AG08395 (cell line): ENCODE results near the gene C13orf42.

ENCODE experiments used
- DNase-seq: peaks from one replicate; pipeline ENCODE4 v3.0.0; 2012; ENCODE audit warnings: mixed read lengths, low spot score

Gene C13orf42

DNA sequence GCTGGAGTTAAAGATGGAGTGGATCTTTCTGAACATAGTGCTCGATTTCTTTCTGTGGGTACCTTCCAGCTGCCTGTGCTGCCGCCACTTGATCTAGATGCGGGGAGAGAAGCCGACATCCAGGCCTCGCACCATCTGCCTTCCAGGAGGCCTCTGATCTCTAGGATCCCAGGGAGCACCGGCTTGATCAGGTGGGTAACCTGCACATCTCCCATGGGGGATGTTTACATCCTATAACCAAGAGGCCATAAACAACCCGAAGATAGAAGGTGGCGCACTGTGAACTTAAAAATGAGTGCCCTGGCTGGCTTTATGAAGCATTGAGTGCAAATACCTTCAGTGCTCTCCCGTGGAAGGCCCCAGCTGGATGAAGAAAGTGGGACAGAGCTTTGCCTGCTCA lies at the start of gene C13orf42:
TSS of gene C13orf42 (minus strand) at position 101 of the 400 bp plus-strand sequence. CDS start at position 36, 65 bp downstream.
- no peak for DNase-seq

DNA sequence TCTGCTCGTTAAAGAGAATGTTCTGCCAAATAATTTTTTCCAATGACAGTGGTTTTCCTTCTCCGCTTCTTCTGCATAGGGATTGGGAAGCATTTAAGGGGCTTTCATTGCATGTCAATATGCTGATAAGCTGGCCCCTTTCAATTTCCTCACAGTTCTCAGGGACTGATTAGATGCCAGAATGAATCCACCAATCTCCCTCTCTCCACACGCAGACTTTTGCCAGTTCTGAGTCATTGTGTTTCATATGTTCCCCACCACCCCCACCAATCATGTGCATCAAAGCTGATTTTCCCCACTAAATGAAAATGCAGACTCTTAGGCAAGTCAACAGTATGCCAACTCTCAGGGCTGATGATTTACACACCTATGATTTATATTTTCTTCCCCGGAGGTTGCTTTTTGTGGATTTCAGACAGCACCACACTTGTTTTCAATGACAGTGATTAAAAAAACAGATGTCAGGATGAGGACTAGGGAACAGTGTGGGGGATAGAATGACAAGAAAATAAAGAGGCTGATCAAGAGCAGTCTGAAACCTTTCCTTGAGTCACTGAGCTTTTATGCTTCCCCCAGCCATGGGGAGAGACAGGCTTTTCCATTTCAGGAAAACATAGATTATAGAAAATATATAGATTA lies 47.9 kb upstream of the C13orf42 start:
- DNase-seq, result peak; percentile 14

DNA sequence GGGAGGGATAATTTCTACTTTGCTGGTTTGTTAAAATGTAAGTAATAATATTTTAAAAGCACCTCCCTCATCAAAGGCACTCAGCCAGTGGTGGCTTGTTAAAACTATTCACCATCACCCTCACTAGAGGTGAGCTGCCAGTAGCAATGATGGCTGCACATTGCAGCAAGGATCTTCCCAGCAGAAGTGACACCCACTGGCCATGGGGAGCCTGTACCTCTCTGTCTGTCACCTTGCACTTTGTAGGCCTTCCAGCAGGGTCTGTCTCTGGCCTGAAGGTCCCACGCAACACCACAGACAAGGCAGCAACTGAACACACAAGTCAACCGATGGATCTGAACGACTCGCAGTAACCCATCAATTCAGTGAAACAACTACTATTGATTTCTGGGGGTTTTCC lies 47.3 kb upstream of the C13orf42 start:
- DNase-seq, result no peak

DNA sequence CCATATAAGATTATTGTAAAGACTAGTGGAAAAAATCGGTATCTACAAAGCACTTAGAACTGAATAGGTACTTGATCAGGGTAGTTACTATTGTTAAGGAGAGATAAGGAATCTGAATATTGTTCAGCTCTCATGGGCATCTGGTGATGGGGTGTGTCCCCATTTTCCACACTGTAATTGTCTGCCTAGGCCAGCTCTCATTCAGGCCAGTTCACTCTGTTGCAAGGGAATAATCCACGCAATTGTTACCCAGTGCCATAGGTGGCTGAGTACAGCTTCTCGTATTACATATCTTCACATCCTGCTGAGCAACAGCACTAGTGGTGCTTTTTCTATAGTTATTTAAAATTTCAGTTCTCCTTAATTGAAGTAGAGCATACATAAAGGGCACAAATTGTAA lies 45.6 kb upstream of the C13orf42 start:
- DNase-seq, result no peak

DNA sequence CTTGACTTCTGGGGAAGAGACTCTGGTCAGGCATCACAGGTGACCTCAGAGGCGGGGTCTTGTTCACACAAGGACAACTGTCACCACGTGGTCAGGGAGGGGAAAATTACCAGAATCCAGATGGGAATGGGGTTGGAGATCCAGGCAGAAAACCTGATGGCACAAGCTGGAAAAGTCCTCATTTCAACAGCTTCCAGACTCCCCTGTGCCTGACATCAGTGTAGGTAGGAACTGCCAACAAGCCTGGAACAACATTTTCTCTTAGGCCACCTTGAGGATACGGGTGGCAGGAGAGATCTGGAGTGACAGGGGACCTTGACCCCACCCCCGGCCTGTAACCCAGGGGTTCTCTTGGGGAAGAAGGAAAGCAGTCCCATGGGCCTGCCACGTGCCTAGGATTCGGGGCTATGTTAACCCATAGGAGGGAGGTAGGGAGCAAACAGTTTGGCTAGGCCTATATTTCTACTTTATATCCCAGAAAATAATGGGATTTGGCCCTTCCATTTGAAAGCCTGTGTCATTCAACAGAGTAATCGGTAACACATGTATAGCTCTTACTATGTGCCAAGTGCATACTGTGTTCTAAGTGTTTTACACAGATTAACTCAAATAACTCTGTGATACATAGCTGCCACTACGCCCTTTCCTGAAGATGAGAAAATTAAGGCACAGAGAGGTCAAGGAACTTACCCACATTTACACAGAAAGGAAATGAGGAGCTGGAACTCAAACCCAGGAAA lies 44.9 kb upstream of the C13orf42 start:
- DNase-seq, result no peak

DNA sequence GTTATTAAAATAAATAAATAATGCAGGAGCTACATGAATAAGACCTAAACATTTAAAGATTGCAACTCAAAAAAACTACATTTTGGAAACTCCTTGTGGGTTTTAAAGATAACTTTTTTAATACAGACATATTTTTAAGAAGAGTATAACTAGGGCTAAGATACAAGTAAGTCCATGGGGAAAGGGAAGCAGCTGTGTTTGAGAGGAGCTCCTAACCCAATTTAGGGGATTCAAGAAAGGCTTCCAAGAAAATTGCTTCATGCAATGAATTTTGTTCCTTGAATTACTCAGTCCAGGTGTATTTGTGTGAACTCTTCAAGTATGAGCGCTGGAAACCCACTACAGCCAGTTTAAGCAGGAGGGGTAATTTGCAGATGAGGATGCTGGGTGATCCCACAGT lies 44.1 kb upstream of the C13orf42 start:
- no peak for DNase-seq

DNA sequence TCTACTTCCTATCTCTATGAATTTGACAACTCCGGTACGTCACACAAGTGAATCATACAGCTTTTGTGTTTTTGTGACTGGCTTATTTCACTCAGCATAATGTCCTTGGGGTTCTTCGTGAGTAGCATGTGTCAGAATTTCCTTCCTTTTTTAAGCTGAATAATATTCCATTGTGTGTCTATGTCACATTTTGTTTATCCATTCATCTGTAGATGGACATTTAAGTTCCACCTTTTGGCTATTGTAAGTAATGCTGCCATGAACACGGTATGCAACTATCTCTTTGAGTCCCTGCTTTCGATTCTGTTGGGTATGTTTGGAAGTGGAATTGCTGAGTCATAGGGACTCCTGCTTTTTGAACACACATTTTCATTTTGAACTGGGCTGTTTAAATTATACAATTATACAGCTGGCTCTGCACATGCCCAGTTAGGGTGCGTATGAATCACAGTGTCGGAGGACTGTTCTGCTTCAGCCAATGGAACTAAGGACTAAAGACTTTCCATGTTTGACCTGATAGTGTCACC lies 43.0 kb upstream of the C13orf42 start:
- peak; percentile 52 for DNase-seq

DNA sequence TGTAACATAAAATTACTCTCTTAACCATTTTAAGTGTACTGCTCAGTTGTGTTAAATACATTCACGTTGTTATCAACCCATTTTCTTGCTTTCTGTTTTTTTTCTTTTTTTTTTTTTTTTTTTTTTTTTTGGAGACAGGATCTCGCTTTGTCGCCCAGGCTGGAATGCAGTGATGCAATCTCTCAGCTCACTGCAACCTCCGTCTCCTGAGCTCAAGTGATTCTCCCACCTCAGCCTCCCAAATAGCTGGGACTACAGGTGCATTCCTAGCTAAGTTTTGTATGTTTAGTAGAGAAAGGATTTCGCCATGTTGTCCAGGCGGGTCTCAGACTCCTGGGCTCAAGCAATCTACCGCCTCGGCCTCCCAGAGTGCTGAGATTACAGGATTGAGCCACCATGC lies 42.5 kb upstream of the C13orf42 start:
- DNase-seq, result no peak

DNA sequence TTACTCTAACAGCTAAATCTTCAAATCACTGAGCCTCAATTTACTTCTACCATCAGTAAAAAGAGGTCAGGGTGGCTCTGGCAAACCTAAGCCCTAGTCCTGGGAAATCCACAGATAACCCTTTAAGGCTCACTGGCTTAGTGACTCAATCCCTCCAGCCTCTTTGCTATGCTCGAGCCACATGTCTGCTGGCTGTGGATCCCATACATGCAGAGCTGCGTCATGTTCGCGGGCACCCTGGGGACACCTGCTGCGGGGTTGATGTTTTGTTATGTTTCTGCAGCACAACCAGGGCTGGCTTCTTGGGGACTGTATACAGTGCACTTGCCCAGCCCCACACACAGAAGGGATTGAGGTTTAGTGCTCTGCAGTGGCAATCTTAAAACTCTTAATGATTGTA lies 41.6 kb upstream of the C13orf42 start:
- DNase-seq, result peak; percentile 13

DNA sequence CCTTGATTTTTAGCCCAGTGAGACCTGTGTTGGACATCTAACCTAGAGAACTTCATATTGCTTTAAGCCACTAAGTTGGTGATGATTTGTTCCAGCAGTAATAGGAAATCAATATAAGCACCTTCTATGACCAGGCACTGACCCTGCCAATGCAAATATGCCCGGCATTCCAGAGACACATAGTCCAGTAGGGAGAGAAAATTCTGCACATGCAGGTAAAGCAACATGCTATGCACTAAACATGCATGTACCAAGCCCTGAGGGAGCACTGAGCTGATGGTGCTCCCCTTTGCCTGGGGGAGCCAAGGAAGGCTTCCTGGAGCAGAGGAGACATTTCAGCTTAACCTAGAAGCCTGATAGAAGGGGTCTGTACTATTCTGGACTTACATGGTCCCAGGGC lies 40.4 kb upstream of the C13orf42 start:
- no peak for DNase-seq

DNA sequence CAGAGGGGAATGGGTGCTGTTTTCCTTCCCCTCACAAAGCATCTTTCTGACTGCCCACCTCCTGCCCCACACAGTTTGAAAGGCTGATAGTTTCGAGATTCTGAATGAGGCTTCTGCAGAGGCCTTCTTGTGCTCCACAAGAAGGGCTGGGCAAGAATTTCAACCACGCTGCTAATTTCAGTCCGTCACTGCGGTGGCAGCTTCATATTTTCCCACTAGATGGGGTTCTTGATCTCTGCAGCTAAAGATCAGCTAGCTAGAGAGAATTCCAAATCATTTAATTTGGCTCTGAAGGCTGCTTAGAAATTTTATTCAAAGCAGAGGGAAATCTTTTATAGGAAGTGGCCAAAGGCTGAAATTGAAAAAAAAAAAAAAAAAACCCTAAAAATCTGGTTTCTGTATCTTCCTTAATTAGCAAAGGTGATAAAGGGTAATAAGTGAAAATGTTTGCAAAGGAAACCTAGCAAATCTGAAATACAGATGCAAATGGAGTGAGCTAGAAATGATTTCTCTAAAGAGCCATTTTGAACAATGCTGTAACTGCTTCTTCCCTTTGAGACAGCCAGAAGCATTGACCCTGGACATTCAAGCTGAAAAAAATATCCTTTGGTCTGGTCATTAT lies 38.0 kb upstream of the C13orf42 start:
- peak; percentile 64 for DNase-seq

DNA sequence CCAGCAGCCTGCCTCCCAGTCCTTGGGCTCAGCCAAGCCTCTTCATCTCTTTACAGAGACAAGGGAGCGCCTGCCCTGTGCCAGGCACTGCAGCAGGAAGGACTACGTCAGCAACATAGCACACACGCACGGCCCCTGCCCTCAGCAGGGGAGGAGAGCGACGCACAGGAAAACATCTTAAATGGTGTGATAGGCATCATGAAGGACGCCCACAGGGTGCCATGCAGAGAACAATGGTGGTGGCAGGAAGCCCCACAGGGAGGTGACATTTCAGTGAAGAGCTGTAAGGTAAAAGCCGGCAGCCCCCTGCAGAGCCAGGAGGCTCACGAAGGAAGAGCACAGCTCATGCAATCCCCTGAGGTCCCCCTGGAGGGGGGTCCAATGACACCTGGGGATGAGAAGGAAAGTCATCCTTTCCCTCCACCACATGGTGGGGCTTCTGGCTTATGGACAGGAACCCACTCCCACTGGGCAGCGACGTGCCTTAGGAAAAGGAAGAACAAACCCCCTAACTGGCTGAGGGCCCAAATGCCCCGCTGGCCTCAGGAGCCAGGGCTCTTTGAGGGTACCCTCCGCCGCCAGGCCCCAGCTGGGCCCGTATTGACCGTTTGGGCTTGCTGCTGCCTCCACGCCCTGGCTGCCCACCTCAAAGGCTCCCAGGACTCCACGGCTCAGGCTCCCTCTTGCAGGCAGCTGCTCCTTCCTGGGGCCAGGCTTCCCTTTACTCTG lies 37.3 kb upstream of the C13orf42 start:
- DNase-seq, result no peak

DNA sequence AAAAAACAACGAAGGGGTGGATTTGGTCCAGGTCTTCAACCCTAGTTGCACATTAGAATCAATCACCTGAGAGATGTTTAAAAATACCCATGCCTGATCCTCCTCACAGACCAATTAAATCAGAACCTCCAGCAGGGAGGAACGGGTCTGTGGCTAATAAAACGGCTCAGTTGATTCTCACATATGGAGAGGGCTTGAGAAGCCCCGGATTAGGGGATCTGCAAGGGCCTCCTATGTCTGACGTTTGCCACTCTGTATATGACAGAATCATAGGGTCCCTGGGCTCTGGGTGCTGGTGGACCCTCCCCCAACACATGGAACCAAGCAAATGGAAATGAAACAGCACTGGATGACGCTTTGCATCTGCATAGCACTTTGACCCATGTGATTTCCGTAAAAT lies 36.7 kb upstream of the C13orf42 start:
- no peak for DNase-seq

DNA sequence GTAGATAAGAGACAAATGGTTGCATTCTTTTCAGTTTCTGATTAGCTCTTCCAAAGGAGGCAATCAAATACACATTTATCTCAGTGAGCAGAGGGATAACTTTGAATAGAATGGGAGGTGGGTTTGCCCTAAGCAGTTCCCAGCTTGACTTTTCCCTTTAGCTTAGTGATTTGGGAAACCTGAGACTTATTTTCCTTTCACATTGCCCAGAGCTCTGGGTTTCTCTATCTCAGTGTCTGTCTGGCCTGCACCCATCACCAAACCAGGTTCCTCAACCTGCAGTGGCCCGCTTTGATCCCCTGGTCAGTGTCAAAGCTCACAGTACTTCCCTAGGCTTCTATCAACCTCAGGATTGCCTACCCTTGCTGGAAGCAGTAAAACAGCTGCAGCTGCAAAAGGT lies 35.6 kb upstream of the C13orf42 start:
- no peak for DNase-seq

DNA sequence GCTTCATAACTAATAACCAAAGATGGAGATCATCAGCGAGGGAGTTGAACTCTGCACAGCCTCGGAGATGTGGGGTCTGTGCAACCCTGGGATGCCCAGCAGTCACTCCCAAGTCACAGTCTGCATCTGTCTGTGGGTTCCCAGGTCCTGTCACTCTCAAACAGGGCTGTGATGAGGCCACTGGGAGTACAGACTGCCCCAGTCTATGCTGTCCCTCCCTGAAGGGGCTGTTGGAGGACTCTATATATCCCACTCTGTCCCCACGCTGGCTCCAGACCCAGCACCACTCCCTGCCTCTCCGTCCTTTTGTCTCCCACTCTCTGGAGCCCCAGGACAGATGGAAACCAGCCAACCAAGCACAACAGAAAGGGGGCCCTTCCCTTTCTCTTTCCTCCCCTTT lies 26.2 kb upstream of the C13orf42 start:
- no peak for DNase-seq

DNA sequence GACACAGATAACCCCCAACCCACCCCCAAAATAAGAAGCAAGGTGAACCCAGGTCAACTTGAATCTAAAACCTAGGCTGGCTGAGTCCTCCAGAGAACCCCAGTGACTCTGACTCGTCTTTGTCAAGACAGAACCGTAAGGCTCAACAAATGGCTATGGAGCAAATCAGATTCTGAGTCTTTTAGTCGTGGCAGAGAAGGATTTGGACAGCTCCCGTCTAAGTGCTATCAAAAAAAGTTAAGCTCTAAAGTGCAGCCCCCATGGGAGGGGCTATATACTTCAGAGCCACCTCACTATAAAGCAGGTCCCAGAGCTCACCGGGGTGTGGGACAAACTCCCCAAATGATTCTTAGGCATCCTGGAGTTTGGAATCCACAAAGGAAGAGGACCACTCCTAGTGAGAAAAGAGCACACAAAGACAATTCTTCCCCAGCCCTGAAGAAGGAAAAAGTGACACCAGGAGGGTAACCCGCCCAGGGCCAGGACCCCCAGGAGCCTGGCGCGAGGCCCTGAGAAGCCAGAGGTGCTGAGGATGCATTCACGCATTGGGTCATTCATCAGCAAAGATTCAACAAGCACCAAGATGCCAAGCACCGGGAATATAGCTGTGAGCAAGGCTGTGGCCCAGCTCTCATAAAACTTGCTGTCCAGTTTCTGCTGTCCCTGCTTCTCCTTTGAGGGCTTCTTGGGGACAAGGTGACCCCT lies 25.4 kb upstream of the C13orf42 start:
- DNase-seq, result no peak

DNA sequence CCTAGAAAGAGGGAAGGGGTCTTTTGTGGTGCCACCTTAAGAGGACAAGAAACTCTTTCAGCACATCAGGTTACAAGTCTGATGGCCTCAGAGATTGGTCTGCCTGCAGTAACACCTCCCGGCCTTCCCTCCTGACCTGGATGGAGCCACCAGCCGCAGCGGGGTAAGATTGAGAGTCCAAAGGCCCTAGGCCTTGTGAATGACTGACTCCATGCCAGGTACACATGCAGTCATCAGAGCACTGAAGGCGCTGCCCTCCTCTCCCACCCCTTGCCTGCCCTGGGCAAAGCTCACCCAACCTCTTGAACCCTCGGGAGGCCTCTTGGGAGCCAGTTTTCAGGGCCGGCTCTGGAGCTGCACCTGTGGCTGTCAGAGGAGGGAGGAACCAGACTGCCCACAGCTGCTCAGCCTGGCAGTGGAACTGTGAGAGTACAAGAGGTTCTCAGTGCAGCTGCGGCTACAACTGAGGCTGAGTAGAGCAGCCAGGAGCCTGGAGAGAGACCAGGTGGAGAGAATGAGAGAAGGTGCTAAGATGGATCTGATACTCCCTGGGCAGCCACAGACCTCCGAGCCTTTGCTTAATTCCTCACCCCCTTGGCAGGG lies 23.8 kb upstream of the C13orf42 start:
- no peak for DNase-seq

DNA sequence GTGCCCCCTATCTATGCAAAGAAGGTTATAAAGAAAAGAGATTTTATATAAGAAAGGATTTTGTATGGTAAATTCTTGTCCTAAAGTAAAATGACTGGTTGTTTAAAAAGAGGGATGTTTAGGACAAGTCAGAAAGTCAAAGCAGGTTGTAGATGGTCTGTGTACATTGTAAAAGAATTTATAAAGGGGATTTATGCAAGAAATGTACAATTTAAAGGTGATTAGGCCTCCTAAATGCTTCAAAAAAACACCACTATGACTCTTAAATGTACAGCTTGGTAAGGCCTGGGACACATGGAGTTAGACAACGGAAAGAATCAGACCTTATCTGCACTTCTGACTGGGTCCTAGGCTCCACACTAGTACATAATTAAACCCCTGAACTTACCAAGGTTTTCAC lies 19.3 kb upstream of the C13orf42 start:
- no peak for DNase-seq

DNA sequence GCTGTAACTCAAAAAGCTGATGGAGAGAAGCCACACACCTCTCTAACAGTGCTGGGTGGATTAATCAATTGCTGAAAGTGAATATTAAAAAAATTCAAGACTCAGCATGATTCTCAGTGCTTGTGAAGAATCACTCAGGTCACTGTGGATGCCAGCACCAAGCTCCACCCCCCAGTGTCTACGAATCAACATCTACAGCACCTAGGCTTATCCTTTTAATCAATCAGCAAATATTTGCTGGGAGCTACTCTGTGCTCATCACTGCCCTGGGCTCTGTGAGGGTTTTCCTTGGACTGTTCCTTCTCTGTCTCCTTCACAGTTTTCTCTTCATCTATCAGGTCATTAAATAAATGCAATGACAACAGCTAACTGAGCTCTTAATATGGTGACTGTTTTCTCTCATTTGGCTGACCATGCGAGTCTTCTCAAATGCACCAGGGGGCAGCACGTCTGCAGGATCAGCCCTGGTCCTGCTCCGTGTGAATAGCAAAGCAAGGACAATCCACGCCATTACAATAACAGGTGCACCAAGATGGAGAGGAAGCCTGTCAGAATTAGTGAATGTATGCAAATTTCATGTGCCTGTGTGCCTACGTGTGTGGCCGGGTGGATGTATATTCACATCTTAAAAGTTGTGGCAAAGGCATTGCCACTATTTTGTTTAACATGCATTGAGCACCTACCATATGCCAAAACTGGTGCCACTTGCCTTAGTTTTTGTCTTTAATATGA lies 14.6 kb upstream of the C13orf42 start:
- DNase-seq, result peak; percentile 73

DNA sequence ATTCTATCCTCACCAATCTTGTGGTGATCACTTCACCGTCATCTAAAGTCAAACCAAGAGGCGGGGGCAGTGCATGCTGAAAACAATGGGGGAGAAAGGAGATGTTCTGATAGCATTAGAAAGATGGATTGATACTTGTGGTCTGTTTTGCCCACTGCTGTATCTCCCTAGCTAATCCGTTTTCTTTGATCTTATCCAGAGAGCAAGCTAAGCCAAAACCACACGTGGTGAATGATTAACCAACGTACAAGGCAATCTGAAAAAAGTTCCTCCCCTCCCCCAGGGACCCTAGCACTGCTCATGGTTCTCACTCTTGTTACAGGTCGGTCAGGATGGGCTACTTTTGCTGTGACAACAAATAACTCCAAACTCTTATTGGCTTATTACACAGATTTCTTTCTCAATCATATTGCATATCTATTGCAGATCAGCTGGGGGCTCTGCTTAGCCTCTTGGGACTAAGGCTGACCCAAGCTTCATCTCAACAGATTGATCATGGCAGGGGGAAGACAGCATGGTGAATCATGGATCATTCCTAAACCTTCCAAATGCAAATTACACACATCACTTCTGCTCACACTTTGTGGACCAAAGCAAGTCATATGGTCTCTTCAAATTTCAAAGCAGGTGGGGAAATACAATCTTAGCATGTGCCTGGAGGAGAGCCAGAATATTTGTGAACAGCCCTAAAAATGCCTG lies 11.9 kb upstream of the C13orf42 start:
- no peak for DNase-seq
